Measurements from ENCODE around the gene SEMA5A. TPM values are rescaled to one million over a fixed set of nuclear protein-coding genes. Genes with fewer than 3 reads are reported as not detected.

The SEMA5A gene
- total RNA-seq, 1 donor from 2014 or later, result 9.3 TPM

DNA sequence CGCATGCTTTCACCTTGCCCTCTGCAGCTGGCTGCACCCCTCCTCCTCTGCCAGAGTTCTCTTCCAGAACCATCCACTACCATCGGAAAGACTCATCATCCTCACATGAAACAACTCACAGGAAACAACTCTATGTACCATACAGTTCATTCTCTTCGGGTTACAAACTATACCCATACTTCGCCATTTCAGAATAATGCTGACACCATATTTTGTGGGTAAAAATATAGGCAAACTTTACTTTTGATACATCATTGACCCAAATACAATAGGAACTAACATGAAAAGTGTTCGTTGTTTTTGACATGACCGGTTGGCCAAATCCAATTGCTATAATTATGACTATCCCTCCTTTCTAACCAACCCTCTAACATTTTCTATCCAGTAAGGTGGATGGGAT is 421.0 kb downstream of the SEMA5A start:
- Histone ChIP-seq H3K9me3 (no peaks in the 10 kb centered on the region), H3K27ac (no peak overlapping the region), H3K36me3 (no peaks in the 10 kb centered on the region), H3K4me3 (no peak overlapping the region), H3K4me1 (peaks cover 9% of the 10 kb centered on the region), H3K27me3 (no peaks in the 10 kb centered on the region)
- intact Hi-C loops (cut with DNase I), result no loop called here
- no peak for DNase-seq (ENCODE audit: extremely low spot score in 2 of 2)
- TF ChIP-seq POLR2AphosphoS5 (IDR thresholded peaks at IDR 0.05; ENCODE audit: insufficient read depth in 1 of 2, low read depth in 1 of 2) (no peak), POLR2A (IDR thresholded peaks at IDR 0.05) (no peak)
- TF ChIP-seq, protein P1, sequence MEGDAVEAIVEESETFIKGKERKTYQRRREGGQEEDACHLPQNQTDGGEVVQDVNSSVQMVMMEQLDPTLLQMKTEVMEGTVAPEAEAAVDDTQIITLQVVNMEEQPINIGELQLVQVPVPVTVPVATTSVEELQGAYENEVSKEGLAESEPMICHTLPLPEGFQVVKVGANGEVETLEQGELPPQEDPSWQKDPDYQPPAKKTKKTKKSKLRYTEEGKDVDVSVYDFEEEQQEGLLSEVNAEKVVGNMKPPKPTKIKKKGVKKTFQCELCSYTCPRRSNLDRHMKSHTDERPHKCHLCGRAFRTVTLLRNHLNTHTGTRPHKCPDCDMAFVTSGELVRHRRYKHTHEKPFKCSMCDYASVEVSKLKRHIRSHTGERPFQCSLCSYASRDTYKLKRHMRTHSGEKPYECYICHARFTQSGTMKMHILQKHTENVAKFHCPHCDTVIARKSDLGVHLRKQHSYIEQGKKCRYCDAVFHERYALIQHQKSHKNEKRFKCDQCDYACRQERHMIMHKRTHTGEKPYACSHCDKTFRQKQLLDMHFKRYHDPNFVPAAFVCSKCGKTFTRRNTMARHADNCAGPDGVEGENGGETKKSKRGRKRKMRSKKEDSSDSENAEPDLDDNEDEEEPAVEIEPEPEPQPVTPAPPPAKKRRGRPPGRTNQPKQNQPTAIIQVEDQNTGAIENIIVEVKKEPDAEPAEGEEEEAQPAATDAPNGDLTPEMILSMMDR (IDR thresholded peaks at IDR 0.05), result no peak

DNA sequence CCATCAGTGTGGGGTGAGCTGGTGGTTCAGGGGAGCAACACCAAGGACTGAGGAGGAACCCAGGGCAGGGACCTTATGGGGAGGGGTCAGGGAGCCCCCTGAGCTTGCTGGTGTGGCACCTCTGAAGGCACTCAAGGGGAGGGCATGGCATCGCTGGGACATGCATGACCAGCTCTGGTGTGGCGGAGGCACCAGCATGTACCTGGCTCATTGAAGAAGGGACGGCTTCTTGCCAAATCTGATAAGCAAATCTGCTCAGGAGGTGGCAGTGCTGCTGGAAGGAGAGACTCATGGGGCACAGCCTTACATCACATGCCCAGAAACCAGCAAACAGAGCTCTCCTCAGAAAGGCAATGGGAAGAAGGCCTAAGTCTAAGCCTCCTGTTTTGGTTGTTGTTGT is 421.8 kb downstream of the SEMA5A start:
- no peaks in the 10 kb centered on the region for H3K9me3 ChIP-seq
- peaks cover 9% of the 10 kb centered on the region for H3K4me1 ChIP-seq
- no peaks in the 10 kb centered on the region for H3K36me3 ChIP-seq
- no peak overlapping the region for H3K4me3 ChIP-seq
- H3K27ac ChIP-seq, result no peak overlapping the region
- no peaks in the 10 kb centered on the region for H3K27me3 ChIP-seq
- TF ChIP-seq POLR2AphosphoS5 (IDR thresholded peaks at IDR 0.05; ENCODE audit: insufficient read depth in 1 of 2, low read depth in 1 of 2), result no peak
- TF ChIP-seq POLR2A (IDR thresholded peaks at IDR 0.05), result no peak
- TF ChIP-seq, protein P1 (IDR thresholded peaks at IDR 0.05), result no peak
- DNase-seq (ENCODE audit: extremely low spot score in 2 of 2), result no peak
- intact Hi-C loops (cut with DNase I), result no loop called here

DNA sequence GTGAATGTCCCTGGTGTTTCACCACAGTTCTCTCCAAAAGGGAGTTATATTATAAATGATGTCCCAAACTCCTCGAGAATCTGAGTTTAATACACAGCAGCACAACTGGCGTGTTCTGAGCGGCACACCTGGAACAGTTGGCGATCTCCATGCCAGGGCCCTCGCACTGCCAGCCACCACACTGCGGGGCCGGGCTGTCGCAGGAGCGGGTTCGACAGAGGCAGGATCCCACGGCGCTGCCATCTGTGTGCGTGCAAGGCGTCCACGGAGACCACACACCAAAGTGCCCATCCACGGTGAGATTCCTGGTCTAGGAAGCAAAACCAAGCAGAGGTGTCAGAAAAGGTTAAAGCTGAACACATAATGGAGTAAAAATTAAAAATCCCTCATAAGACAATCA is 423.3 kb downstream of the SEMA5A start:
- no peaks in the 10 kb centered on the region for H3K9me3 ChIP-seq
- H3K4me3 ChIP-seq, result no peak overlapping the region
- no peak overlapping the region for H3K27ac ChIP-seq
- TF ChIP-seq POLR2AphosphoS5 (IDR thresholded peaks at IDR 0.05; ENCODE audit: insufficient read depth in 1 of 2, low read depth in 1 of 2), result no peak
- intact Hi-C loops (cut with DNase I), result no loop called here
- peaks cover 9% of the 10 kb centered on the region for H3K4me1 ChIP-seq
- no peak for DNase-seq (ENCODE audit: extremely low spot score in 2 of 2)
- H3K36me3 ChIP-seq, result no peaks in the 10 kb centered on the region
- H3K27me3 ChIP-seq, result no peaks in the 10 kb centered on the region

DNA sequence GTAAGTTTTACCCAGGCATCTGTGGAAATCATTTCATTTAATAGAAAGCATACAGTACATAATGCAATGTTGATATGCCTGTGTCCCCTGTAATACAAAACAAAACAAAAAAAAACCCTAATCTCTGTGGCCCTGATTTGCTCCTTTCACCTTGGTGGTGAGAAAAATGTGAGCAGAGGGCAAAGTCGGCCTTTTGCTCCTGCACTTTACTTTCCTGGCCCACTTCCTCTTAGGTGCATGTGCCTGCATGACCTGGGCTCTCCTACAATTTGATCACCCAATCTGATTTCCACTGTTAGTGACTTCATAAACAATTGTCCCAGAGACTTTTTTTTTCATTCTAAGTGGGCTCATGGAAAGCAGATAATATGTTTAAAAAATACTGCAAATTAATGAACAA is 424.3 kb downstream of the SEMA5A start:
- TF ChIP-seq, protein P1 (IDR thresholded peaks at IDR 0.05), result no peak
- no peak for TF ChIP-seq POLR2A (IDR thresholded peaks at IDR 0.05)
- TF ChIP-seq POLR2AphosphoS5 (IDR thresholded peaks at IDR 0.05; ENCODE audit: insufficient read depth in 1 of 2, low read depth in 1 of 2), result no peak
- H3K27ac ChIP-seq, result no peak overlapping the region
- intact Hi-C loops (cut with DNase I), result no loop called here

DNA sequence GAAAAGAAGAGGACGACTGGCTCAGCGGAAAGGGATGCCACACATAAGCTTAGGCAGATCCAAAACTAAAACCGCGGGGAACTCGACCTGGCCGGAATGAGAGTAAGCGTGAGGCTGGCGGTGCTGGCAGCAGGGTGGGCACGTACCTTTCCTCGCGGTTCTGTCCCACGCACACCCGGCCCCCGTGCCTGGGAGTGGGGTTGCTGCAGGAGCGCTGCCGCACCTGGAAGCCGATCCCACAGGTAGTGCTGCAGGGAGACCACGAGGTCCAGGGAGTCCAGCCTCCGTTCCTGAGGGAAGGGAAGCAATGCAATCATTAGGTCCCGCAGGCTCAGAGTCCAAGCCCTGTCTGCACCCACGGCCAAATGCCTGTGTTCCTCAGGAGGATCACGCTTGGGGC is 427.0 kb downstream of the SEMA5A start:
- peaks cover 7% of the 10 kb centered on the region for H3K4me1 ChIP-seq
- H3K27ac ChIP-seq, result no peak overlapping the region
- intact Hi-C loops (cut with DNase I), result no loop called here
- H3K9me3 ChIP-seq, result no peaks in the 10 kb centered on the region
- no peak for TF ChIP-seq POLR2A (IDR thresholded peaks at IDR 0.05)
- TF ChIP-seq, protein P1 (IDR thresholded peaks at IDR 0.05), result no peak
- TF ChIP-seq POLR2AphosphoS5 (IDR thresholded peaks at IDR 0.05; ENCODE audit: insufficient read depth in 1 of 2, low read depth in 1 of 2), result no peak
- no peaks in the 10 kb centered on the region for H3K27me3 ChIP-seq
- H3K36me3 ChIP-seq, result no peaks in the 10 kb centered on the region
- DNase-seq (ENCODE audit: extremely low spot score in 2 of 2), result no peak
- no peak overlapping the region for H3K4me3 ChIP-seq

More for the DNA sequence above, 424.3 kb downstream of the SEMA5A start:
- Histone ChIP-seq H3K4me3 (no peak overlapping the region), H3K4me1 (peaks cover 9% of the 10 kb centered on the region), H3K27me3 (no peaks in the 10 kb centered on the region), H3K36me3 (no peaks in the 10 kb centered on the region), H3K9me3 (no peaks in the 10 kb centered on the region)
- DNase-seq (ENCODE audit: extremely low spot score in 2 of 2), result no peak
